ENCODE data around the gene TMEM184B. TPM values are rescaled to one million over a fixed set of nuclear protein-coding genes. Genes with fewer than 3 reads are reported as not detected.

The TMEM184B gene
- total and polyA plus RNA-seq, 2 donors (not counting 1 experiment from before 2014, with no cell fraction given): 9.9 to 24.7 TPM

DNA sequence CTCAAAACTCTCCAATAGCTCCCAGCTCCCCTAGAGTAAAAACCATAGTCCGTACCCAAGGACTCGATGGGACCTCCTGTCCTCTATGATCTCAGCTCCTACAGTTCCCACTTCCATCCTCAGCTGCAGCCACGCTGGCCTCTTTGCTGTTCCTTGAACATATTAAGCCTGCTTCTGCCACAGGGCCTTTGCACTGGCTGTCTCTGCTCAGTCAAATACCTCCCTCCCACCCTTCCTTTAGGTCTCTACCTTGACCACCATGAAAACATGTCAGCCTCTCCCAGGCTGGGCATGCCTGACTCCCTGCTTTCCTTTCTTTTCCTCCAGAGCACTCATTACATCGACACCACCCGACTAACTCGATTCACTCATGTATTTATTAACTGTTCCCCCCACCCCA is 24.5 kb downstream of the TMEM184B start:
- no peaks in the 10 kb centered on the region for H3K27me3 ChIP-seq (replicated peaks in 1 of 4; ENCODE audit: control extremely low read depth in 1 of 4, control insufficient read depth in 3 of 4, insufficient read depth in 4 of 4, low read length in 3 of 4)

DNA sequence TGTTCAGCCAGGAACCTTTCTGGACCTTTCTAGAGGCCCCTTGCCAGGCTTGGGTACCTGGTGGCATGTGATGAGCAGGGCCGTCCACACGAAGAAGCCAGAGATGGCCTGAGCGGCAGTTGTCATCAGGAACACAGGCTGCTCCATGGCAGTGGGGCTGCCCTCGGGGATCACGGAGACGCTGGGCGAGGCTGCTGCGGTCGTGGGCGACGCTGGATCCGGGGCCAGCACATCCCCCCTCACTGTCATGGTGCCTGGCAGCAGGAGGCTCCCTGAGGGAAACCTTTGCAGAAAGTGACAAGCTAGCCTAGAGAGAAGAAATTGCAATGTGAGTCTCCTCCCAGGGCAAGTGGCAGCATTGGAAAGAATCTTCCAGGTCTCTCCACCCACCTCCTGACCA is 25.1 kb downstream of the TMEM184B start:
- Histone ChIP-seq H3K79me2 (ENCODE audit: control insufficient read depth, insufficient read depth, low read length) (peaks cover 7% of the 10 kb centered on the region), H2AFZ (ENCODE audit: insufficient read depth, low read depth, low read length, poor library complexity, severe bottlenecking) (no peak overlapping the region), H3K27me3 (replicated peaks in 1 of 4; ENCODE audit: control extremely low read depth in 1 of 4, control insufficient read depth in 3 of 4, insufficient read depth in 4 of 4, low read length in 3 of 4) (no peaks in the 10 kb centered on the region), H3K4me3 (ENCODE audit: control extremely low read depth in 1 of 5, extremely low read depth in 1 of 5, insufficient read depth in 1 of 5, low read depth in 2 of 5, low read length in 4 of 5) (no peak overlapping the region), H3K27ac (ENCODE audit: low read length in 2 of 2) (no peak overlapping the region), H3K4me2 (replicated peaks; ENCODE audit: low read depth, low read length, poor library complexity, severe bottlenecking) (no peak overlapping the region), H4K20me1 (ENCODE audit: control insufficient read depth, insufficient read depth, low read length, poor library complexity, severe bottlenecking) (peaks cover 8% of the 10 kb centered on the region), H3K4me1 (ENCODE audit: control insufficient read depth in 2 of 2, insufficient read depth in 2 of 2, low read length in 2 of 2) (peaks cover 5 to 10% of the 10 kb centered on the region in 2 donors), H3K36me3 (replicated peaks in 1 of 2; ENCODE audit: control extremely low read depth in 1 of 2, control insufficient read depth in 1 of 2, extremely low read depth in 1 of 2, insufficient read depth in 2 of 2, low read length in 1 of 2) (peaks cover 0 to 11% of the 10 kb centered on the region in 2 experiments), H3K9ac (ENCODE audit: low read length) (no peak overlapping the region), H3K9me3 (ENCODE audit: control extremely low read depth in 1 of 3, control insufficient read depth in 2 of 3, insufficient read depth in 1 of 3, low read length in 2 of 3) (peaks cover 0 to 15% (median 6%) of the 10 kb centered on the region in 3 donors)
- Mint-ChIP-seq H3K27ac (no peak overlapping the region), H3K27me3 (no peaks in the 10 kb centered on the region), H3K9me3 (ENCODE audit: insufficient read depth) (no peaks in the 10 kb centered on the region), H3K4me3 (no peak overlapping the region), H3K4me1 (peaks cover 14% of the 10 kb centered on the region)
- DNase-seq: no peak
- ChIA-PET POLR2A (no interaction called here), CTCF (interaction anchor here (1.1 kb wide), 1 partner anchor 20 kb away, joined by 3 read pairs; no protein-coding TSS in a partner anchor)
- 97% methylated on average over 12 of the region's 12 CpGs for WGBS (ENCODE audit: insufficient coverage)
- TF ChIP-seq, protein P1, sequence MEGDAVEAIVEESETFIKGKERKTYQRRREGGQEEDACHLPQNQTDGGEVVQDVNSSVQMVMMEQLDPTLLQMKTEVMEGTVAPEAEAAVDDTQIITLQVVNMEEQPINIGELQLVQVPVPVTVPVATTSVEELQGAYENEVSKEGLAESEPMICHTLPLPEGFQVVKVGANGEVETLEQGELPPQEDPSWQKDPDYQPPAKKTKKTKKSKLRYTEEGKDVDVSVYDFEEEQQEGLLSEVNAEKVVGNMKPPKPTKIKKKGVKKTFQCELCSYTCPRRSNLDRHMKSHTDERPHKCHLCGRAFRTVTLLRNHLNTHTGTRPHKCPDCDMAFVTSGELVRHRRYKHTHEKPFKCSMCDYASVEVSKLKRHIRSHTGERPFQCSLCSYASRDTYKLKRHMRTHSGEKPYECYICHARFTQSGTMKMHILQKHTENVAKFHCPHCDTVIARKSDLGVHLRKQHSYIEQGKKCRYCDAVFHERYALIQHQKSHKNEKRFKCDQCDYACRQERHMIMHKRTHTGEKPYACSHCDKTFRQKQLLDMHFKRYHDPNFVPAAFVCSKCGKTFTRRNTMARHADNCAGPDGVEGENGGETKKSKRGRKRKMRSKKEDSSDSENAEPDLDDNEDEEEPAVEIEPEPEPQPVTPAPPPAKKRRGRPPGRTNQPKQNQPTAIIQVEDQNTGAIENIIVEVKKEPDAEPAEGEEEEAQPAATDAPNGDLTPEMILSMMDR (IDR thresholded peaks at IDR 0.05): no peak
- no peak for TF ChIP-seq EZH2 (IDR thresholded peaks at IDR 0.05; ENCODE audit: borderline replicate concordance, insufficient read depth, low read depth, low read length, poor library complexity, severe bottlenecking)
- no peak for ATAC-seq (ENCODE audit: low read depth)
- intact Hi-C loops (cut with micrococcal nuclease): no loop called here

More for the DNA sequence above, 24.5 kb downstream of the TMEM184B start:
- WGBS (ENCODE audit: insufficient coverage): 100% methylated on average over 5 of the region's 6 CpGs
- Histone ChIP-seq H2AFZ (ENCODE audit: insufficient read depth, low read depth, low read length, poor library complexity, severe bottlenecking) (no peak overlapping the region), H3K27ac (ENCODE audit: low read length in 2 of 2) (no peak overlapping the region), H3K4me2 (replicated peaks; ENCODE audit: low read depth, low read length, poor library complexity, severe bottlenecking) (no peak overlapping the region), H3K79me2 (ENCODE audit: control insufficient read depth, insufficient read depth, low read length) (peaks cover 7% of the 10 kb centered on the region), H3K4me1 (ENCODE audit: control insufficient read depth in 2 of 2, insufficient read depth in 2 of 2, low read length in 2 of 2) (peaks cover 5 to 10% of the 10 kb centered on the region in 2 donors), H3K9ac (ENCODE audit: low read length) (no peak overlapping the region), H3K4me3 (ENCODE audit: control extremely low read depth in 1 of 5, extremely low read depth in 1 of 5, insufficient read depth in 1 of 5, low read depth in 2 of 5, low read length in 4 of 5) (no peak overlapping the region), H4K20me1 (ENCODE audit: control insufficient read depth, insufficient read depth, low read length, poor library complexity, severe bottlenecking) (peaks cover 8% of the 10 kb centered on the region), H3K9me3 (ENCODE audit: control extremely low read depth in 1 of 3, control insufficient read depth in 2 of 3, insufficient read depth in 1 of 3, low read length in 2 of 3) (peaks cover 0 to 15% (median 6%) of the 10 kb centered on the region in 3 donors), H3K36me3 (replicated peaks in 1 of 2; ENCODE audit: control extremely low read depth in 1 of 2, control insufficient read depth in 1 of 2, extremely low read depth in 1 of 2, insufficient read depth in 2 of 2, low read length in 1 of 2) (peaks cover 0 to 11% of the 10 kb centered on the region in 2 experiments)
- intact Hi-C loops (cut with micrococcal nuclease): no loop called here
- peaks cover 14% of the 10 kb centered on the region for H3K4me1 Mint-ChIP-seq
- no peak overlapping the region for H3K27ac Mint-ChIP-seq
- CTCF ChIA-PET: interaction anchor here (1.1 kb wide), 1 partner anchor 21 kb away, joined by 3 read pairs; no protein-coding TSS in a partner anchor
- DNase-seq: no peak
- H3K4me3 Mint-ChIP-seq: no peak overlapping the region
- POLR2A ChIA-PET: no interaction called here
- ATAC-seq (ENCODE audit: low read depth): no peak
- TF ChIP-seq, protein P1 (IDR thresholded peaks at IDR 0.05): no peak
- no peak for TF ChIP-seq EZH2 (IDR thresholded peaks at IDR 0.05; ENCODE audit: borderline replicate concordance, insufficient read depth, low read depth, low read length, poor library complexity, severe bottlenecking)
- H3K9me3 Mint-ChIP-seq (ENCODE audit: insufficient read depth): no peaks in the 10 kb centered on the region
- no peaks in the 10 kb centered on the region for H3K27me3 Mint-ChIP-seq
